HUES64 (cell line): ENCODE data around the gene SDF2.
A peak's percentile ranks its signal among the peaks of the same experiment; 100 is the strongest.
"Not testable (repeated sequence)": the region's sequence is repeated elsewhere in the genome, so short reads cannot be mapped to it uniquely, and the experiment has no call there.

ENCODE experiments used
- H3K27ac ChIP-seq: 2 replicates; pipeline ENCODE4 v1.7.0; 2013; ENCODE audit warnings: low read depth, low read length, inconsistent platforms
- H3K27me3 ChIP-seq: 2 replicates; pipeline ENCODE4 v1.6.1; 2013; ENCODE audit warnings: mild to moderate bottlenecking, low read length; ENCODE audit not compliant: insufficient read depth
- H3K36me3 ChIP-seq: 2 replicates; pipeline ENCODE4 v1.6.1; 2013; ENCODE audit warnings: mild to moderate bottlenecking, low read length; ENCODE audit not compliant: insufficient read depth
- H3K4me1 ChIP-seq: 2 replicates; pipeline ENCODE4 v1.6.1; 2013; ENCODE audit warnings: mild to moderate bottlenecking, low read length, moderate library complexity; ENCODE audit not compliant: insufficient read depth
- H3K4me3 ChIP-seq: 2 replicates; pipeline ENCODE4 v1.5.1; 2013; ENCODE audit warnings: mild to moderate bottlenecking, low read length, moderate library complexity
- H3K9ac ChIP-seq: 2 replicates; pipeline ENCODE4 v1.6.1; 2013; ENCODE audit warnings: mild to moderate bottlenecking, low read depth, low read length
- H3K9me3 ChIP-seq: 2 replicates; pipeline ENCODE4 v1.6.1; 2013; ENCODE audit warnings: low read depth, low read length; ENCODE audit not compliant: insufficient read depth
- WGBS: fragments of 150-250, 120-280 bp; methylation state at CpG from one replicate; pipeline ENCODE4 v1.1.7; 2013; ENCODE audit warnings: missing lambda C conversion rate; 5-methylcytosine and 5-hydroxymethylcytosine counted together

SDF2 gene

DNA sequence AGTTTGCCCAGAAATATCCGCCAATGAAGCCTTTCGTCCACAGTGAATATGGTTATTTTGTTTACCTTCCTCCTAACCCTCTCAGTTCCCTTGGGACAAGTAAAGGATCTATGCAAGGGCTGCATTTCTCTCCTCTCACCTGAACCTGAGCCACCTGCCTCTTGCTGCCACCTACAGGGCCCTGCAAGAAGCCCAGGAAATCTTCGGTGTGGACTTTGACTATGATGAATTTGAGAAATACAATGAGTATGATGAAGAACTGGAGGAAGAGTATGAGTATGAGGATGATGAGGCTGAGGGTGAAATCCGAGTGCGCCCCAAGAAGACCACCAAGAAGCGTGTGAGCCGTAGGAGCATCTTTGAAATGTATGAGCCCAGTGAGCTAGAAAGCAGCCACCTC lies 14.3 kb upstream of the SDF2 start:
- Histone ChIP-seq H3K4me1 (no peaks in the 10 kb centered on the region), H3K27me3 (no peaks in the 10 kb centered on the region), H3K9ac (no peak overlapping the region), H3K27ac (no peak overlapping the region), H3K36me3 (peaks cover 98% of the 10 kb centered on the region), H3K9me3 (no peaks in the 10 kb centered on the region), H3K4me3 (no peak overlapping the region)
- 93% methylated on average over 7 of the region's 7 CpGs for WGBS

DNA sequence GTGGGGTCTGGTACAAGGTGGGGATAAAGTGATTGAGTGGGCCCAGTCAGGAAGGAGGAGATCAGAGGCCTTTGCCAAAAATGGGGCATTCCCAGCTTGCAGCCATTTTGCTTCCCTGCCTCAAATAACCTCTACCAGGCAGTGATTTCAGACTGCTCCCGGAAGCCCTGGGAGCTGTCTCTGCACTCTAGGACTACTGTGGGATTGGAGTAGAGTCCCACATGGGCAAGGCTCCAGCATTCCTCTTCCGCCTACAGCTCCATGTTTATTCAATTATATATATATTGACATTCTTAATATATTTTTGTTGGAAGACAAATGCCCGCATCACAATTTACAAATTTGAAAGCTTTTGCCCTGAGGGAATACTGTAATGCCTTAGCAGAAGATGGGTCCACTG lies 13.8 kb upstream of the SDF2 start:
- Histone ChIP-seq H3K36me3 (peaks cover 97% of the 10 kb centered on the region), H3K9me3 (no peaks in the 10 kb centered on the region), H3K27ac (no peak overlapping the region), H3K27me3 (no peaks in the 10 kb centered on the region), H3K4me1 (no peaks in the 10 kb centered on the region), H3K4me3 (no peak overlapping the region), H3K9ac (no peak overlapping the region)
- 94% methylated on average over 2 of the region's 3 CpGs for WGBS

DNA sequence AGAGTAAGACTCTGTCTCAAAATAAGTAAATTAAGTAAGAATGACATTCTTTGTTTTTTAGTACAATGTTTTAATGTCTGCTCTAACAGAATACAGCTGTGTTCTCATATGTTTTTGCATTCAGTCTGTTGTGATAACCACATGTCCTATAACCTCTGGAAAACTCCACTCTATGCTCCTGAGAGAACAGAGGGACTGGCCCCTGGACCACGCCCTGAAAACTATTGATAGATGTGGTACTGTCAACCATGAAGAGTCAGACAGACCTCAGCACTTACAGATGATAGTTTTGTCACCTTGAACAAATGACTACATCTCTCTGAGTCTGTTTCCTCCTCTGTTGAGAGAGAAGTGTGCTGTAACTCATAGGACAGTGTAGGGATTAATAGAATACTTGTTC lies 8.2 kb upstream of the SDF2 start:
- WGBS = 100% methylated on average over 1 of the region's 1 CpG
- Histone ChIP-seq H3K27me3 (no peaks in the 10 kb centered on the region), H3K4me3 (no peak overlapping the region), H3K9me3 (no peaks in the 10 kb centered on the region), H3K36me3 (peaks cover 87% of the 10 kb centered on the region), H3K4me1 (no peaks in the 10 kb centered on the region), H3K27ac (no peak overlapping the region), H3K9ac (no peak overlapping the region)

DNA sequence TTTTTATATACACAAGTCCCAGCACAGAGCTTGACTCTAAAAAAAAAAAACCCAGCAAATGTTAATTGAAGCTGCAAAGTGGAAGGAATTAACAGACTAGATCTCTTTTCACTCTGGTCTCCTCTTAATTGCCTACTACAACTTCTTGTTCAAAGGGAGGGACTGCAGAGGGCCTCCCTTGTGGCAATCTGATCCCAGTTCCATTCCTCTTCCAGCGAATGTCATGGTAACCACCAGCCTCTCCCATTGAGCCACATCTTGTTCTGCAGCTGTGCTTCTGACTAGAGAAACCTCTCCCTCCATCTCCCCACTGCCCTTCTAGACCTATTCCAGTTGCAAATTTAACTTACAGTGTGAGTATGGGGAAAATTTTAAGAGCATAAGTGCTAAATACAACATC lies 6.2 kb upstream of the SDF2 start:
- WGBS = 83% methylated on average over 1 of the region's 1 CpG
- H3K9ac ChIP-seq = no peak overlapping the region

DNA sequence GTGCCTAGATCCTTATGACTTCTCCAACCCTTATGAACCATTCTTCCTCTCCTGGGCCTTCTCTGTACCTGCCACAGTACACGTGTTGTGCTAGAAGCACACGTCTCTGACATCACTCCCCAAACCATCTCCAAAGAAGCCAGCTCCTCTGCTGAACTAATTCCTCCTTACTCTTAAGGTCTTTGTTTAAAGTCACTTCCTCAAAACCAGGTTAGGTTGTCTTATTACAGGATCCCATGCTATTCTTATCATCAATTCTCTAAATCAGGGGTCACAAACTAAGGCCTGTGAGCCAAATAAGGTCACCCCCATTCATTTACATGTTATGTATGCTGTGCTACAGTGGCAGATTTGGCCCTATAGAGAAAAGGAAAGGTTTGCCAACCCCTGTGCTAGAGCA lies 4.3 kb upstream of the SDF2 start:
- Histone ChIP-seq H3K27me3 (no peaks in the 10 kb centered on the region), H3K4me1 (peaks cover 10% of the 10 kb centered on the region; the same call in 1 of the 2 replicates), H3K9me3 (no peaks in the 10 kb centered on the region), H3K36me3 (peaks cover 47% of the 10 kb centered on the region), H3K4me3 (no peak overlapping the region), H3K9ac (no peak overlapping the region), H3K27ac (no peak overlapping the region)
- 94% methylated on average over 2 of the region's 2 CpGs for WGBS

More for the DNA sequence above, 6.2 kb upstream of the SDF2 start:
- Histone ChIP-seq H3K27ac (no peak overlapping the region), H3K36me3 (peaks cover 66% of the 10 kb centered on the region), H3K4me3 (no peak overlapping the region), H3K4me1 (peaks cover 6% of the 10 kb centered on the region; the same call in 1 of the 2 replicates), H3K9me3 (no peaks in the 10 kb centered on the region), H3K27me3 (no peaks in the 10 kb centered on the region)

DNA sequence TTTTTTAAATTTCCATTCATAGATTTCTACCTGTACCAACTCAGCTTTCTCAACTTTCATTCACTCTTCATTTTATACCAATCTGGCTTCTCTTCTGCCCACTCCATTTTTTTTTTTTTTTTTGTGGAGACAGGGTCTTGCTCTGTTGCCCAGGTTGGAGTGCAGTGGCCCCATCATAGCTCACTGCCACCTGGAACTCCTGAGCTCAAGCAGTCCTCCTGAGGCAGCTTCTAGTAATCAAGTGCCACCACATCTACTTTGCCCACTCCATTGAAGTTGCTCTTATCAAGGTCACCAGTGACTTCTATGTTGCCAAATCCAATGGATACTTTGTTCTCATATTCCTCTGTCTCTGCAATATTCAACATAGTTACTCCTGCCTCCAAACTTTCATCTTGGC lies 2.0 kb upstream of the SDF2 start:
- Histone ChIP-seq H3K27ac (no peak overlapping the region), H3K4me3 (0 out of 2 replicates have a peak overlapping the region, but pooled peaks have one; percentile 92), H3K9ac (no peak overlapping the region), H3K4me1 (peaks cover 11% of the 10 kb centered on the region; the same call in 1 of the 2 replicates), H3K36me3 (peaks cover 46% of the 10 kb centered on the region), H3K9me3 (peaks cover 9% of the 10 kb centered on the region), H3K27me3 (no peaks in the 10 kb centered on the region)

DNA sequence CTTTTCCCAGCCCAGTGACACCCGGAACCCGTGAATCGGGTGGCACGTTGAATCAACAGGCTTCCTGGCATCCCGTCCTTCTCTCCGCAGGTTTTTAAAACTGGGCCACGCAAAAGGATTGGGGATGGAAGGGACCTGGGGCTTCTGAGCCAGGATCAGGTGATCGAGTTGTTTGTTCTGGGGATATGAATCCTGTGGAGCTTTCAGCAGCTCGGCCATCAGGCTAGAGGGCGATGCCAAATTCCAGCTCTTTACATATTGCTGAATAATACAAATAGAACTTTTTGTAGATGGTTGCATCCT lies 772 bp upstream of the SDF2 start:
- Histone ChIP-seq H3K27me3 (no peaks in the 10 kb centered on the region), H3K9ac (peak overlapping the region; percentile 87), H3K9me3 (peaks cover 13% of the 10 kb centered on the region), H3K27ac (peak overlapping the region; percentile 89), H3K4me1 (peaks cover 11% of the 10 kb centered on the region; the same call in 1 of the 2 replicates), H3K36me3 (peaks cover 43% of the 10 kb centered on the region), H3K4me3 (peak overlapping the region; percentile 92)
- 0% methylated on average over 8 of the region's 10 CpGs for WGBS

DNA sequence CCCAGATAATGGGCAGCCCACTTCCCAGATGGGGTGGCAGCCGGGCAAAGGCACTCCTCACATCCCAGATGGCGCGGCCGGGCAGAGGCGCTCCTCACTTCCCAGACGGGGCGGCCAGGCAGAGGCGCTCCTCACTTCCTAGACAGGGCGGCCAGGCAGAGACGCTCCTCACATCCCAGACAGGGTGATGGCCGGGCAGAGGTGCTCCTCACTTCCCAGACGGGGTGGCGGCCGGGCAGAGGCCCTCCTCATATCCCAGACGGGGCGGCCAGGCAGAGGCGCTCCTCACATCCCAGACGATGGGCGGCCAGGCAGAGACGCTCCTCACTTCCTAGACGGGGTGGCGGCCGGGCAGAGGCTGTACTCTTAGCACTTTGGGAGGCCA lies 2.2 kb downstream of the SDF2 start:
- H3K9me3 ChIP-seq = peaks cover 13% of the 10 kb centered on the region
- WGBS = 98% methylated on average over 23 of the region's 23 CpGs
- not testable (repeated sequence) for H3K27ac ChIP-seq, H3K27me3 ChIP-seq, H3K9ac ChIP-seq, H3K4me3 ChIP-seq
- peaks cover 11% of the 10 kb centered on the region; the same call in 1 of the 2 replicates for H3K4me1 ChIP-seq
- peaks cover 46% of the 10 kb centered on the region for H3K36me3 ChIP-seq

DNA sequence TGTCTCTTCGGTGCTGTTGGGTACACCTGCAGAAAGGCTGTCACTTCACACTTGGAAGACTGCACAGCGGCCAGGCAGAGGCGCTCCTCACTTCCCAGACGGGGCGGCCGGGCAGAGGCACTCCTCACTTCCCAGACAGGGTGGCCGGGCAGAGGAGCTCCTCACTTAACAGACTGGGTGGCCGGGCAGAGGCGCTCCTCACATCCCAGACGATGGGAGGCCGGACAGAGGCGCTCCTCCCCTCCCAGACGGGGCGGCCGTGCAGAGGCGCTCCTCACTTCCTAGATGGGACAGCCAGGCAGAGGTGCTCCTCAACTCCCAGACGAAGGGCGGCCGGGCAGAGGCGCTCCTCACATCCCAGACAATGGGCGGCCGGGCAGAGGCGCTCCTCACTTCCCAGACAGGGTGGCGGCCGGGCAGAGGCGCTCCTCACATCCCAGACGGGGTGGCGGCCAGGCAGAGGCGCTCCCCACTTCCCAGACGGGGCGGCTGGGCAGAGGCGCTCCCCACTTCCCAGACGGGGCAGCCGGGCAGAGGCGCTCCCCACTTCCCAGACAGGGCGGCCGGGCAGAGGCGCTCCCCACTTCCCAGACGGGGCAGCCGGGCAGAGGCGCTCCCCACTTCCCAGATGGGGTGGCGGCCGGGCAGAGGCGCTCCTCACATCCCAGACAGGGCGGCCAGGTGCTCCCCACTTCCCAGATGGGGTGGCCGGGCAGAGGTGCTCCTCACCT lies 2.8 kb downstream of the SDF2 start:
- H3K4me3 ChIP-seq, H3K9ac ChIP-seq, H3K27me3 ChIP-seq, H3K27ac ChIP-seq: not testable (repeated sequence)
- H3K36me3 ChIP-seq = peaks cover 50% of the 10 kb centered on the region
- H3K4me1 ChIP-seq = peaks cover 11% of the 10 kb centered on the region; the same call in 1 of the 2 replicates
- peaks cover 13% of the 10 kb centered on the region for H3K9me3 ChIP-seq
- 96% methylated on average over 46 of the region's 46 CpGs for WGBS

DNA sequence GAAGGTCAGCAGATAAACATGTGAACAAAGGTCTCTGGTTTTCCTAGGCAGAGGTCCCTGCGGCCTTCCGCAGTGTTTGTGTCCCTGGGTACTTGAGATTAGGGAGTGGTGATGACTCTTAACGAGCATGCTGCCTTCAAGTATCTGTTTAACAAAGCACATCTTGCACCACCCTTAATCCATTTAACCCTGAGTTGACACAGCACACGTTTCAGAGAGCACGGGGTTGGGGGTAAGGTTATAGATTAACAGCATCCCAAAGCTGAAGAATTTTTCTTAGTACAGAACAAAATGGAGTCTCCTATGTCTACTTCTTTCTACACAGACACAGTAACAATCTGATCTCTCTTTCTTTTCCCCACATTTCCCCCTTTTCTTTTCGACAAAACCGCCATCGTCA lies 3.4 kb downstream of the SDF2 start:
- WGBS = 95% methylated on average over 3 of the region's 8 CpGs
- Histone ChIP-seq H3K9me3 (peaks cover 13% of the 10 kb centered on the region), H3K36me3 (peaks cover 54% of the 10 kb centered on the region)
- not testable (repeated sequence) for H3K27me3 ChIP-seq, H3K4me1 ChIP-seq, H3K27ac ChIP-seq, H3K4me3 ChIP-seq, H3K9ac ChIP-seq

DNA sequence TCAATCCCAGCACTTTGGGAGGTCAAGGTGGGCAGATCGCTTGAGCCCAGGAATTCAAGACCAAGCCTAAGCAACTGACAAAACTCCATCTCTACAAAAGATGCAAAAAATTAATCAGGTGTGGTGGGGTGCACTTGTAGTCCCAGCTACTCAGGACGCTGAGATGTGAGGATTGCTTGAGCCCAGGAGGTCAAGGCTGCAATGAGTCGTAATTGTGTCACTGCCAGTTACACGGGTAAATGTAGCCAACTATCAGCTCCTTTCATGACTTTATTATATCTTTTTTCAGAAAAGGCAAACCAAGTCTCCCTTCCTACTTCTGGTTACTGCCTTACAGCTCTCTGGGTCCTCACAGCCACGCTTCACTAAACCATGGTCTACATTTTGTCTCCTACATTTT lies 4.0 kb downstream of the SDF2 start:
- WGBS = 97% methylated on average over 5 of the region's 5 CpGs
- Histone ChIP-seq H3K9me3 (peaks cover 13% of the 10 kb centered on the region), H3K27ac (no peak overlapping the region), H3K4me1 (peaks cover 4% of the 10 kb centered on the region; the same call in 1 of the 2 replicates), H3K9ac (no peak overlapping the region), H3K4me3 (no peak overlapping the region), H3K27me3 (no peaks in the 10 kb centered on the region), H3K36me3 (peaks cover 60% of the 10 kb centered on the region)

DNA sequence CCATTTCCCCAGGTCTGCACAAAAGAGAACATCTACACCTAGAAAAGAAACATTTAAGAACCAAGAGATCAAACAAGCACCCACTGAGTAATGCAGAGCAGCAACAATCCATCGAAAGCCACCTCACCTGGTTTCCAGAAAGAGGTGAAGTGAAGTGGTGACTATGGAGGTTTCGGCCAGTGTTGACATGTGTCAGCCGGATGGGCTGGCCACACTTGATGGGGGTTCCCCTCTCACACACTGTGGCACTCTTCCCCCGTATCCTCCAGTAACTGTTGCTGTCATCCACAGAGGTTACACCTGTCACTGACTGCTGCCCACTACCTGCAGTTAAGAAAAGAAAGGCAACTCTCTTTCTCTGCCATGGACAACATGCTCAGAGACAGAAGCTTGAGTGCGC lies 6.5 kb downstream of the SDF2 start:
- H3K4me3 ChIP-seq = no peak overlapping the region
- peaks cover 76% of the 10 kb centered on the region for H3K36me3 ChIP-seq
- peaks cover 7% of the 10 kb centered on the region for H3K9me3 ChIP-seq
- no peaks in the 10 kb centered on the region for H3K4me1 ChIP-seq
- WGBS = 97% methylated on average over 4 of the region's 5 CpGs
- H3K27ac ChIP-seq = no peak overlapping the region
- no peak overlapping the region for H3K9ac ChIP-seq
- no peaks in the 10 kb centered on the region for H3K27me3 ChIP-seq
